Mesenchymal stem cell (in vitro differentiated cells and primary cell): ENCODE data around the gene ZSCAN22.

Experiments used
- DNase-seq: peaks from one replicate; pipeline ENCODE4 v3.0.0-alpha.2; 2013
- H2AFZ ChIP-seq: one replicate; pipeline ENCODE4 v1.6.1; 2013; ENCODE audit warnings: low read depth, mild to moderate bottlenecking, control low read depth, inconsistent platforms, low read length, moderate library complexity
- H2AK5ac ChIP-seq: 2 replicates; pipeline ENCODE4 v1.6.1; 2013; ENCODE audit warnings: low read length, moderate library complexity, mild to moderate bottlenecking, inconsistent platforms; ENCODE audit not compliant: severe bottlenecking
- H2BK120ac ChIP-seq: one replicate; pipeline ENCODE4 v1.6.1; 2013; ENCODE audit warnings: low read depth, mild to moderate bottlenecking, inconsistent platforms, low read length, moderate library complexity
- H2BK12ac ChIP-seq, 2 experiments: one replicate each; pipeline ENCODE4 v1.6.1; 2013; ENCODE audit warnings: inconsistent platforms in 2 of 2, low read length in 2 of 2, mild to moderate bottlenecking in 2 of 2, moderate library complexity in 2 of 2, control low read depth in 1 of 2
- H2BK15ac ChIP-seq: one replicate; pipeline ENCODE4 v1.6.1; 2013; ENCODE audit warnings: mild to moderate bottlenecking, low read depth, inconsistent platforms; ENCODE audit not compliant: poor library complexity, severe bottlenecking
- H2BK5ac ChIP-seq: 2 replicates; pipeline ENCODE4 v1.6.1; 2013; ENCODE audit warnings: low read depth, mild to moderate bottlenecking, low read length, control low read depth, inconsistent platforms; ENCODE audit not compliant: poor library complexity, severe bottlenecking
- H3K14ac ChIP-seq, 2 experiments: one replicate each; pipeline ENCODE4 v1.6.1; 2013; ENCODE audit warnings: inconsistent platforms in 2 of 2, low read length in 2 of 2, control low read depth in 1 of 2, mild to moderate bottlenecking in 1 of 2, moderate library complexity in 1 of 2
- H3K18ac ChIP-seq, 2 experiments: one replicate each; pipeline ENCODE4 v1.6.1; 2013; ENCODE audit warnings: inconsistent platforms in 2 of 2, low read length in 2 of 2, control low read depth in 1 of 2, low read depth in 1 of 2, mild to moderate bottlenecking in 1 of 2
- H3K23ac ChIP-seq, 2 experiments: one replicate each; pipeline ENCODE4 v1.6.1; 2013; ENCODE audit warnings: inconsistent platforms in 2 of 2, low read length in 2 of 2, mild to moderate bottlenecking in 2 of 2, moderate library complexity in 2 of 2, control low read depth in 1 of 2
- H3K27ac ChIP-seq: 2 replicates; pipeline ENCODE4 v1.5.1; 2013; ENCODE audit warnings: mild to moderate bottlenecking, moderate library complexity, low read length, control low read depth, inconsistent platforms; ENCODE audit not compliant: poor library complexity, severe bottlenecking
- H3K27me3 ChIP-seq, 2 experiments: 2 replicates each; pipeline versions ENCODE4 v1.6.1 to v1.7.0; 2013; ENCODE audit warnings: low read length in 2 of 2, mild to moderate bottlenecking in 2 of 2, moderate library complexity in 2 of 2, control low read depth in 1 of 2, inconsistent platforms in 1 of 2; ENCODE audit not compliant: control insufficient read depth in 1 of 2, insufficient read depth in 1 of 2
- H3K36me3 ChIP-seq, 2 experiments: 2 replicates each; pipeline versions ENCODE4 v1.6.1 to v1.7.0; 2013; ENCODE audit warnings: low read length in 2 of 2, control low read depth in 1 of 2, inconsistent platforms in 1 of 2, low read depth in 1 of 2, mild to moderate bottlenecking in 1 of 2; ENCODE audit not compliant: insufficient read depth in 2 of 2, control insufficient read depth in 1 of 2
- H3K4ac ChIP-seq, 2 experiments: one replicate each; pipeline ENCODE4 v1.6.1; 2013; ENCODE audit warnings: inconsistent platforms in 2 of 2, low read length in 2 of 2, mild to moderate bottlenecking in 2 of 2, moderate library complexity in 2 of 2, control low read depth in 1 of 2, low read depth in 1 of 2
- H3K4me1 ChIP-seq: 2 replicates; pipeline ENCODE4 v1.6.1; 2013; ENCODE audit warnings: low read depth, low read length, control low read depth; ENCODE audit not compliant: control insufficient read depth, insufficient read depth
- H3K4me2 ChIP-seq: 2 replicates; pipeline ENCODE4 v1.6.1; 2013; ENCODE audit warnings: low read length, mild to moderate bottlenecking, inconsistent platforms; ENCODE audit not compliant: poor library complexity, severe bottlenecking
- H3K4me3 ChIP-seq, 2 experiments: 2 replicates each; pipeline versions ENCODE4 v1.5.1 to v1.7.0; 2013; ENCODE audit warnings: low read length in 2 of 2, mild to moderate bottlenecking in 2 of 2, control low read depth in 1 of 2, low read depth in 1 of 2; ENCODE audit not compliant: insufficient read depth in 1 of 2
- H3K79me1 ChIP-seq: replicated peaks from 2 replicates; pipeline ENCODE4 v1.6.1; 2013; ENCODE audit warnings: mild to moderate bottlenecking, control low read depth, low read length, inconsistent platforms; ENCODE audit not compliant: poor library complexity, severe bottlenecking
- H3K9ac ChIP-seq: 2 replicates; pipeline ENCODE4 v1.7.0; 2013; ENCODE audit warnings: mild to moderate bottlenecking, low read length, moderate library complexity
- H3K9me3 ChIP-seq: 2 replicates; pipeline ENCODE4 v1.7.0; 2013; ENCODE audit warnings: mild to moderate bottlenecking, low read length; ENCODE audit not compliant: control insufficient read depth
- H4K8ac ChIP-seq: one replicate; pipeline ENCODE4 v1.6.1; 2013; ENCODE audit warnings: inconsistent platforms, mild to moderate bottlenecking, low read length, moderate library complexity
- H4K91ac ChIP-seq: one replicate; pipeline ENCODE4 v1.6.1; 2013; ENCODE audit warnings: mild to moderate bottlenecking, low read length, inconsistent platforms
- WGBS: methylation state at CpG from one replicate; pipeline ENCODE4 v1.1.7; 2013; ENCODE audit warnings: mixed read lengths; 5-methylcytosine and 5-hydroxymethylcytosine counted together

Gene ZSCAN22

GRCh38 chr19:58353717-58354477 is 27.1 kb downstream of the ZSCAN22 start:
- H2BK120ac ChIP-seq, result no peak overlapping the region
- 95% methylated on average over 14 of the region's 15 CpGs for WGBS
- H3K4ac ChIP-seq, result no peak overlapping the region
- peaks cover 0 to 24% of the 10 kb centered on the region in 2 experiments for H3K27me3 ChIP-seq
- no peaks in the 10 kb centered on the region for H3K9me3 ChIP-seq
- peaks cover 6% of the 10 kb centered on the region for H3K4me1 ChIP-seq
- peaks cover 32% of the 10 kb centered on the region for H3K79me1 ChIP-seq
- H3K36me3 ChIP-seq, result peaks cover 13 to 61% of the 10 kb centered on the region in 2 experiments
- H3K4me2 ChIP-seq, result no peak overlapping the region
- no peak overlapping the region for H2BK5ac ChIP-seq
- H2AK5ac ChIP-seq, result no peak overlapping the region
- no peak overlapping the region for H2BK12ac ChIP-seq
- no peak overlapping the region for H3K9ac ChIP-seq
- no peak overlapping the region for H2AFZ ChIP-seq
- no peak overlapping the region for H3K18ac ChIP-seq
- no peak for DNase-seq
- no peak overlapping the region for H3K4me3 ChIP-seq
- no peak overlapping the region for H3K14ac ChIP-seq
- H4K91ac ChIP-seq, result no peak overlapping the region
- H3K27ac ChIP-seq, result no peak overlapping the region
- no peak overlapping the region for H4K8ac ChIP-seq
- no peak overlapping the region for H3K23ac ChIP-seq
- no peak overlapping the region for H2BK15ac ChIP-seq

GRCh38 chr19:58354478-58355030 is 27.8 kb downstream of the ZSCAN22 start:
- Histone ChIP-seq H3K4me1 (peaks cover 6% of the 10 kb centered on the region), H2BK120ac (no peak overlapping the region), H2BK12ac (no peak overlapping the region), H3K4me2 (no peak overlapping the region), H3K4ac (no peak overlapping the region), H3K23ac (no peak overlapping the region), H2AFZ (no peak overlapping the region), H3K4me3 (no peak overlapping the region), H4K8ac (no peak overlapping the region), H3K79me1 (peaks cover 28% of the 10 kb centered on the region), H2BK5ac (no peak overlapping the region), H3K27ac (no peak overlapping the region), H3K18ac (no peak overlapping the region), H3K27me3 (peaks cover 0 to 24% of the 10 kb centered on the region in 2 experiments), H3K14ac (no peak overlapping the region), H3K9ac (no peak overlapping the region), H2AK5ac (no peak overlapping the region), H3K9me3 (no peaks in the 10 kb centered on the region), H3K36me3 (peaks cover 13 to 61% of the 10 kb centered on the region in 2 experiments), H2BK15ac (no peak overlapping the region), H4K91ac (no peak overlapping the region)
- no peak for DNase-seq
- WGBS, result 92% methylated on average over 6 of the region's 6 CpGs

GRCh38 chr19:58355215-58355796 is 28.5 kb downstream of the ZSCAN22 start:
- no peak overlapping the region for H3K27ac ChIP-seq
- H3K4me3 ChIP-seq, result no peak overlapping the region
- H3K23ac ChIP-seq, result no peak overlapping the region
- no peak overlapping the region for H3K4me2 ChIP-seq
- H3K4ac ChIP-seq, result no peak overlapping the region
- no peaks in the 10 kb centered on the region for H3K9me3 ChIP-seq
- H4K8ac ChIP-seq, result no peak overlapping the region
- no peak overlapping the region for H2AFZ ChIP-seq
- H2AK5ac ChIP-seq, result no peak overlapping the region
- DNase-seq, result no peak
- H3K27me3 ChIP-seq, result peaks cover 0 to 24% of the 10 kb centered on the region in 2 experiments
- H2BK120ac ChIP-seq, result no peak overlapping the region
- H3K4me1 ChIP-seq, result peaks cover 6% of the 10 kb centered on the region
- peaks cover 22% of the 10 kb centered on the region for H3K79me1 ChIP-seq
- H2BK15ac ChIP-seq, result no peak overlapping the region
- no peak overlapping the region for H2BK5ac ChIP-seq
- no peak overlapping the region for H3K18ac ChIP-seq
- H2BK12ac ChIP-seq, result no peak overlapping the region
- H3K9ac ChIP-seq, result no peak overlapping the region
- 96% methylated on average over 10 of the region's 10 CpGs for WGBS
- H3K36me3 ChIP-seq, result peaks cover 13 to 54% of the 10 kb centered on the region in 2 experiments
- H3K14ac ChIP-seq, result no peak overlapping the region
- H4K91ac ChIP-seq, result no peak overlapping the region
